Natural killer cell (primary cell): ENCODE results near the gene LMNTD2. TPM values are rescaled to one million over a fixed set of nuclear protein-coding genes. Genes with fewer than 3 reads are reported as not detected.

ENCODE experiments used
- ATAC-seq, 3 donors: fragments of 150-1000 bp in 2 of 3; fragments of 200-7000 bp in 1 of 3; cut with Tn5 transposase; 1 replicate in 1 of 3; 2 replicates in 2 of 3; pipeline ENCODE4 v1.10.0; 2021; ENCODE audit warnings: mild to moderate bottlenecking in 2 of 3, moderate library complexity in 2 of 3
- DNase-seq, 2 donors: peaks; one replicate each; pipeline versions ENCODE4 v3.0.0 to v3.0.0-alpha.2; 2013 to 2021; ENCODE audit warnings: mixed read lengths in 1 of 2
- H3K27ac ChIP-seq: one replicate; pipeline ENCODE4 v1.5.1; 2013; ENCODE audit warnings: mild to moderate bottlenecking, low read length
- H3K27me3 ChIP-seq: one replicate; pipeline ENCODE4 v1.6.1; 2013; ENCODE audit warnings: low read length; ENCODE audit not compliant: control insufficient read depth, insufficient read depth
- H3K36me3 ChIP-seq: one replicate; pipeline ENCODE4 v1.6.1; 2013; ENCODE audit warnings: low read length; ENCODE audit not compliant: control insufficient read depth, insufficient read depth
- H3K4me1 ChIP-seq: one replicate; pipeline ENCODE4 v1.6.1; 2013; ENCODE audit warnings: low read length; ENCODE audit not compliant: control insufficient read depth, insufficient read depth
- H3K4me3 ChIP-seq: one replicate; pipeline ENCODE4 v1.5.1; 2013; ENCODE audit warnings: low read length
- H3K9me3 ChIP-seq: one replicate; pipeline ENCODE4 v1.6.1; 2013; ENCODE audit warnings: low read length; ENCODE audit not compliant: control insufficient read depth, insufficient read depth
- H3K27ac Mint-ChIP-seq, 2 donors: one replicate each; pipeline ENCODE4 v1.8.0; 2022; ENCODE audit warnings: mild to moderate bottlenecking in 2 of 2, mixed read lengths in 2 of 2, moderate library complexity in 1 of 2
- H3K27me3 Mint-ChIP-seq, 2 donors: one replicate each; pipeline ENCODE4 v1.8.0; 2022; ENCODE audit warnings: low read depth in 2 of 2, mixed read lengths in 2 of 2
- H3K36me3 Mint-ChIP-seq: one replicate; pipeline ENCODE4 v1.8.0; 2022; ENCODE audit warnings: mixed read lengths
- H3K4me1 Mint-ChIP-seq, 2 donors: one replicate each; pipeline ENCODE4 v1.8.0; 2022; ENCODE audit warnings: mixed read lengths in 2 of 2
- H3K4me3 Mint-ChIP-seq: one replicate; pipeline ENCODE4 v1.8.0; 2022; ENCODE audit warnings: mild to moderate bottlenecking, moderate library complexity, mixed read lengths
- H3K9me3 Mint-ChIP-seq, 2 donors: one replicate each; pipeline ENCODE4 v1.8.0; 2022; ENCODE audit warnings: mixed read lengths in 2 of 2
- CTCF ChIP-seq: fragments of 200-600 bp; IDR thresholded peaks from one replicate; pipeline ENCODE4 v1.8.0; 2022; ENCODE audit warnings: antibody characterized with exemption
- WGBS: methylation state at CpG from one replicate; pipeline ENCODE4 v1.1.7; 2013; ENCODE audit warnings: missing lambda C conversion rate; ENCODE audit not compliant: insufficient coverage; 5-methylcytosine and 5-hydroxymethylcytosine counted together
- intact Hi-C: fragments of 100-400 bp; cut with micrococcal nuclease; formaldehyde crosslinking; loops from one replicate; pipeline ENCODE4 v1.14.2; 2022
- total RNA-seq, 4 donors: library from RNA; stranded (reverse); fragments of 120-200 nt in 1 of 4; gene quantifications; one replicate each; pipeline versions ENCODE4 v1.2.3 to v1.2.4, GENCODE V29; 2013 to 2022

LMNTD2 gene
- total RNA-seq, 3 donors from 2014 or later (not counting 1 experiment from before 2014, with no cell fraction given): 3.5 to 5.2 (median 5.0) TPM

DNA sequence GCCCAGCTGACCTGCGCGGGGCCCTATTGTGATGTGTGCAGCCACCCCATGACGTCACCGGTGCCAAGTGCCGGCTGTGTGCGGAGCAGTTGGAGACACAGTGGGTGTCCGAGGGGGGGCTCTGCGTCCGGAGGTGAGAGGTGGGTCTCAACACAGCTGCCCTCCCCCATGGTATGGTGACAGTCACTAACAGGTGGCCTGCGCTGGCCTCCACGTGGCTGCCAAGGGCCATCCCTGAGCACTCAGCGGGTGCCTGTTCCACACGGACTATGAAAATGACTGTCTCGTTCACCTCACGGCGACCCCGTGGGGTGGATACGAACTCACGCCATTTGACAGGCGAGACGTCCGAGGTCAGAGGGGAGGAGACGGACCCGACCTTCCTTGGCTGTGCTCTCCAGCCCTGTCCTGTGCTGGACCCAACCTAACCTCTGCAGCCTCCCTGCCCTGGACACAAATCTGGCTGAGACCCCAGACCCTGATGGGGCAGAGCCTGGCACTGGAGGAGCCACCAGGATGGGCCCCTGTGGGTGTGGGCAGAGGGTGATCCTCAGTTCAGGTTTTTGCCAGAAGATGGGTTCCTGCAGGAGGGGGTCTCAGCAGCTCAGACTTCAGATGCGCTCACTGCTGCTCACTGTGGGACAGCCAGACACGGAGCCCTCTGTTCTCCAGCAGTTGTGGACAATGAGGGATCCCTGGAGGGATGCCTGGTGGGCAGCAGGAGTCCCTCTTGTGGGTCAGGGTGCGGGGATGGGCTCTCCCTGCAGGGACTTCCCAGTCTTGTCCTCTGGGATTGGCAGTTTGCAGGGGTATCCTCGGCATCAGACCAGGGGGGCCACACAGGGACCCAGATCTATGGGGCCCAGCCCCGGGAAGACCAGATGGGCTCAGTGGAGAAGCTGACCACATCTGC is 31.5 kb downstream of the LMNTD2 start:
- Histone ChIP-seq H3K27me3 (no peaks in the 10 kb centered on the region), H3K4me3 (no peak overlapping the region), H3K36me3 (peaks cover 11% of the 10 kb centered on the region), H3K27ac (no peak overlapping the region), H3K4me1 (peaks cover 2% of the 10 kb centered on the region), H3K9me3 (no peaks in the 10 kb centered on the region)
- H3K27ac Mint-ChIP-seq: no peak overlapping the region
- no peaks in the 10 kb centered on the region for H3K27me3 Mint-ChIP-seq
- H3K36me3 Mint-ChIP-seq: no peaks in the 10 kb centered on the region
- ATAC-seq (no peak), DNase-seq (no peak)
- peaks cover 0 to 3% of the 10 kb centered on the region in 2 donors for H3K4me1 Mint-ChIP-seq
- H3K4me3 Mint-ChIP-seq: no peak overlapping the region
- 91% methylated on average over 29 of the region's 29 CpGs for WGBS
- H3K9me3 Mint-ChIP-seq: no peaks in the 10 kb centered on the region
- TF ChIP-seq CTCF: no peak
- intact Hi-C loops: no loop called here

DNA sequence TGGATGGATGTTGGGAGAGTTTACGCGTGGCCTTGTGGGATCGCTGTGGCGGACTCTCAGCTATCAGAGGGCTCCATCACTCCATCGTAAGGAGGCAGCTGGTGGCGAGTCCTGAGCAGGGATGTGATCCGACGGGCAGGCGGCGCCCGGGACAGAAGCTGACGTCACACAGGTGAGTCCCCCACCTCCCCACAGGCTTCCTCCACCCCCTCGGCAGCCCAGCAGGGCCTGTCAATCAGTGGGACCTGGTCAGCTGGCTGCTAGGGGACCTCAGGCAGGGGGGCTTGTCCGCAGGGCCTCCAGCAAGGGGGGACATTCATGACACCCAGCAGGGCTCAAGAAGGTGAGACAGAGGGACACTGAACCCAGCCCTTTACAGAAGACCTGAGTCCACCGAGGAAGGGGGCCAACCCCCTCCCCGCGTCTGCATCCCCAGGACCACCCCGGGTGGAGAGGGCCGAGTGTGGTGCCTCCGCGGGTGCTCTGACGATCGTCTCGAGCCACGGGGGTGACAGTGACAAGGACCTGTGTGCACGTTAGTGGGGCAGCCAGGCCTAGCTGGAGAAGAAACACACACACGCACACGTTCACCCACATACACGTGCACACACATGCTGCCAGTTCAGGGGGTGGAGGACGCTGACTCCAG is 32.2 kb downstream of the LMNTD2 start:
- Histone ChIP-seq H3K4me1 (no peaks in the 10 kb centered on the region), H3K36me3 (peaks cover 11% of the 10 kb centered on the region), H3K4me3 (no peak overlapping the region), H3K27ac (no peak overlapping the region), H3K27me3 (no peaks in the 10 kb centered on the region), H3K9me3 (no peaks in the 10 kb centered on the region)
- no peak for ATAC-seq
- Mint-ChIP-seq H3K36me3 (no peaks in the 10 kb centered on the region), H3K9me3 (no peaks in the 10 kb centered on the region), H3K27ac (no peak overlapping the region), H3K4me3 (no peak overlapping the region), H3K27me3 (no peaks in the 10 kb centered on the region), H3K4me1 (no peaks in the 10 kb centered on the region)
- WGBS: 92% methylated on average over 30 of the region's 30 CpGs
- TF ChIP-seq CTCF: no peak
- intact Hi-C loops: no loop called here
- DNase-seq: no peak

- no peak for DNase-seq
- Histone ChIP-seq H3K27me3 (no peaks in the 10 kb centered on the region), H3K27ac (no peak overlapping the region), H3K4me1 (no peaks in the 10 kb centered on the region), H3K4me3 (no peak overlapping the region), H3K9me3 (no peaks in the 10 kb centered on the region), H3K36me3 (no peaks in the 10 kb centered on the region)
- intact Hi-C loops: no loop called here
- H3K27me3 Mint-ChIP-seq: no peaks in the 10 kb centered on the region
- WGBS: 90% methylated on average over 17 of the region's 17 CpGs
- no peak overlapping the region for H3K4me3 Mint-ChIP-seq
- no peaks in the 10 kb centered on the region for H3K9me3 Mint-ChIP-seq
- no peaks in the 10 kb centered on the region for H3K36me3 Mint-ChIP-seq
- TF ChIP-seq CTCF: no peak
- no peak for ATAC-seq
- no peaks in the 10 kb centered on the region for H3K4me1 Mint-ChIP-seq
- no peak overlapping the region for H3K27ac Mint-ChIP-seq
Measured at GRCh38 chr11:526192-526591, 34.3 kb downstream of the LMNTD2 start.
